Measurements from ENCODE around the gene GSTA4. TPM values are rescaled to one million over a fixed set of nuclear protein-coding genes. Genes with fewer than 3 reads are reported as not detected.
"Not testable (repeated sequence)": the region's sequence is repeated elsewhere in the genome, so short reads cannot be mapped to it uniquely, and the experiment has no call there.

GSTA4 gene
- total and polyA plus RNA-seq, 2 of the 13 experiments (the other 11 are each of a cell fraction or from before 2014, with no cell fraction given) = 34.1 to 53.6 TPM

DNA sequence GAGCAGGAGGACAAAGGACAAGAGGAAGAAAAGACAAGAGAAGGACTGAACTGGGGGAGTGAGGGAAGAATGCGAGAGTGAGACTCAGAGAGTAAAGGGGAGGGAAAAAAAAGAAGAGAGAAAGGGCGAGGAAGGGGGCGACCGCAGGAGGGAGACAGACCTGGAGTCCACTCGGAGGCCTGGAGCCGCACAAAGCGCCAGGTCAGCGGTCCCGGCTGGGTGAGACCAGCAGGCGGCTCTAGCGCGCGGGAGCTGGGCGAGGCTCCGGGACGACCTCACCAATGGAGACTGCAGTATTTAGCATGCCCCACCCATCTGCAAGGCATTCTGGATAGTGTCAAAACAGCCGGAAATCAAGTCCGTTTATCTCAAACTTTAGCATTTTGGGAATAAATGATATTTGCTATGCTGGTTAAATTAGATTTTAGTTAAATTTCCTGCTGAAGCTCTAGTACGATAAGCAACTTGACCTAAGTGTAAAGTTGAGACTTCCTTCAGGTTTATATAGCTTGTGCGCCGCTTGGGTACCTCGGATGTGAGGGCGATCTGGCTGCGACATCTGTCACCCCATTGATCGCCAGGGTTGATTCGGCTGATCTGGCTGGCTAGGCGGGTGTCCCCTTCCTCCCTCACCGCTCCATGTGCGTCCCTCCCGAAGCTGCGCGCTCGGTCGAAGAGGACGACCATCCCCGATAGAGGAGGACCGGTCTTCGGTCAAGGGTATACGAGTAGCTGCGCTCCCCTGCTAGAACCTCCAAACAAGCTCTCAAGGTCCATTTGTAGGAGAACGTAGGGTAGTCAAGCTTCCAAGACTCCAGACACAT is at the start of gene GSTA4 (continued):
- TF ChIP-seq, protein P1, sequence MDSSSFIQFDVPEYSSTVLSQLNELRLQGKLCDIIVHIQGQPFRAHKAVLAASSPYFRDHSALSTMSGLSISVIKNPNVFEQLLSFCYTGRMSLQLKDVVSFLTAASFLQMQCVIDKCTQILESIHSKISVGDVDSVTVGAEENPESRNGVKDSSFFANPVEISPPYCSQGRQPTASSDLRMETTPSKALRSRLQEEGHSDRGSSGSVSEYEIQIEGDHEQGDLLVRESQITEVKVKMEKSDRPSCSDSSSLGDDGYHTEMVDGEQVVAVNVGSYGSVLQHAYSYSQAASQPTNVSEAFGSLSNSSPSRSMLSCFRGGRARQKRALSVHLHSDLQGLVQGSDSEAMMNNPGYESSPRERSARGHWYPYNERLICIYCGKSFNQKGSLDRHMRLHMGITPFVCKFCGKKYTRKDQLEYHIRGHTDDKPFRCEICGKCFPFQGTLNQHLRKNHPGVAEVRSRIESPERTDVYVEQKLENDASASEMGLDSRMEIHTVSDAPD (CRISPR knock-in tag; IDR thresholded peaks at IDR 0.05) = peak; percentile 84; the same call in 1 of the 2 replicates
- peak; percentile 57 for TF ChIP-seq RBM22 (optimal IDR thresholded peaks at IDR 0.05; ENCODE audit: low read length)
- TF ChIP-seq XRCC5 (optimal IDR thresholded peaks at IDR 0.05; ENCODE audit: low read length) = peak; percentile 94
- TF ChIP-seq HNF4G (IDR thresholded peaks at IDR 0.05; ENCODE audit: borderline replicate concordance, low read depth, low read length) = peak; percentile 43; the same call in 1 of the 2 replicates
- TF ChIP-seq HNF4G (CRISPR knock-in tag; IDR thresholded peaks at IDR 0.05; ENCODE audit: borderline replicate concordance, low read depth) = 0 out of 2 replicates have a peak, but pooled peaks have one; percentile 42
- TF ChIP-seq HDAC2 (CRISPR knock-in tag; IDR thresholded peaks at IDR 0.05) = peak; percentile 68; the same call in 1 of the 2 replicates
- TF ChIP-seq, protein P2, sequence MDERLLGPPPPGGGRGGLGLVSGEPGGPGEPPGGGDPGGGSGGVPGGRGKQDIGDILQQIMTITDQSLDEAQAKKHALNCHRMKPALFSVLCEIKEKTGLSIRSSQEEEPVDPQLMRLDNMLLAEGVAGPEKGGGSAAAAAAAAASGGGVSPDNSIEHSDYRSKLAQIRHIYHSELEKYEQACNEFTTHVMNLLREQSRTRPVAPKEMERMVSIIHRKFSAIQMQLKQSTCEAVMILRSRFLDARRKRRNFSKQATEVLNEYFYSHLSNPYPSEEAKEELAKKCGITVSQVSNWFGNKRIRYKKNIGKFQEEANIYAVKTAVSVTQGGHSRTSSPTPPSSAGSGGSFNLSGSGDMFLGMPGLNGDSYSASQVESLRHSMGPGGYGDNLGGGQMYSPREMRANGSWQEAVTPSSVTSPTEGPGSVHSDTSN (CRISPR knock-in tag; IDR thresholded peaks at IDR 0.05) = peak; percentile 43; the same call in 1 of the 2 replicates
- peak; percentile 71 for TF ChIP-seq GABPB1 (CRISPR knock-in tag; IDR thresholded peaks at IDR 0.05)
- TF ChIP-seq, protein P3, sequence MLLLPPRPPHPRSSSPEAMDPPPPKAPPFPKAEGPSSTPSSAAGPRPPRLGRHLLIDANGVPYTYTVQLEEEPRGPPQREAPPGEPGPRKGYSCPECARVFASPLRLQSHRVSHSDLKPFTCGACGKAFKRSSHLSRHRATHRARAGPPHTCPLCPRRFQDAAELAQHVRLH (CRISPR knock-in tag; IDR thresholded peaks at IDR 0.05; ENCODE audit: borderline replicate concordance, low read depth) = peak; percentile 90
- peak; percentile 83 for TF ChIP-seq KAT8 (CRISPR knock-in tag; IDR thresholded peaks at IDR 0.05)
- 0 out of 2 replicates have a peak, but pooled peaks have one; percentile 11 for TF ChIP-seq ZMYM2 (CRISPR knock-in tag; IDR thresholded peaks at IDR 0.05)
- peak; percentile 77 for TF ChIP-seq ZNF12 (CRISPR knock-in tag; IDR thresholded peaks at IDR 0.05)
- TF ChIP-seq FOXJ3 (CRISPR knock-in tag; IDR thresholded peaks at IDR 0.05; ENCODE audit: borderline replicate concordance) = peak; percentile 78; the same call in 1 of the 2 replicates
- peak; percentile 89; the same call in 1 of the 2 replicates for TF ChIP-seq ZFP1 (CRISPR knock-in tag; IDR thresholded peaks at IDR 0.05)
- TF ChIP-seq ETV5 (CRISPR knock-in tag; IDR thresholded peaks at IDR 0.05; ENCODE audit: borderline replicate concordance) = 0 out of 2 replicates have a peak, but pooled peaks have one; percentile 22
- peak; percentile 54; the same call in 1 of the 3 replicates for TF ChIP-seq MXI1 (IDR thresholded peaks at IDR 0.05; ENCODE audit: borderline replicate concordance, low read depth, low read length)
- TF ChIP-seq SPEN (CRISPR knock-in tag; IDR thresholded peaks at IDR 0.05; ENCODE audit: low read depth) = peak; percentile 19
- TF ChIP-seq GATAD1 (CRISPR knock-in tag; IDR thresholded peaks at IDR 0.05) = peak; percentile 70; the same call in 1 of the 2 replicates
- TF ChIP-seq CC2D1A (CRISPR knock-in tag; IDR thresholded peaks at IDR 0.05) = peak; percentile 86; the same call in 1 of the 2 replicates
- peak; percentile 96 for TF ChIP-seq SP4 (CRISPR knock-in tag; IDR thresholded peaks at IDR 0.05)
- TF ChIP-seq, protein P4, sequence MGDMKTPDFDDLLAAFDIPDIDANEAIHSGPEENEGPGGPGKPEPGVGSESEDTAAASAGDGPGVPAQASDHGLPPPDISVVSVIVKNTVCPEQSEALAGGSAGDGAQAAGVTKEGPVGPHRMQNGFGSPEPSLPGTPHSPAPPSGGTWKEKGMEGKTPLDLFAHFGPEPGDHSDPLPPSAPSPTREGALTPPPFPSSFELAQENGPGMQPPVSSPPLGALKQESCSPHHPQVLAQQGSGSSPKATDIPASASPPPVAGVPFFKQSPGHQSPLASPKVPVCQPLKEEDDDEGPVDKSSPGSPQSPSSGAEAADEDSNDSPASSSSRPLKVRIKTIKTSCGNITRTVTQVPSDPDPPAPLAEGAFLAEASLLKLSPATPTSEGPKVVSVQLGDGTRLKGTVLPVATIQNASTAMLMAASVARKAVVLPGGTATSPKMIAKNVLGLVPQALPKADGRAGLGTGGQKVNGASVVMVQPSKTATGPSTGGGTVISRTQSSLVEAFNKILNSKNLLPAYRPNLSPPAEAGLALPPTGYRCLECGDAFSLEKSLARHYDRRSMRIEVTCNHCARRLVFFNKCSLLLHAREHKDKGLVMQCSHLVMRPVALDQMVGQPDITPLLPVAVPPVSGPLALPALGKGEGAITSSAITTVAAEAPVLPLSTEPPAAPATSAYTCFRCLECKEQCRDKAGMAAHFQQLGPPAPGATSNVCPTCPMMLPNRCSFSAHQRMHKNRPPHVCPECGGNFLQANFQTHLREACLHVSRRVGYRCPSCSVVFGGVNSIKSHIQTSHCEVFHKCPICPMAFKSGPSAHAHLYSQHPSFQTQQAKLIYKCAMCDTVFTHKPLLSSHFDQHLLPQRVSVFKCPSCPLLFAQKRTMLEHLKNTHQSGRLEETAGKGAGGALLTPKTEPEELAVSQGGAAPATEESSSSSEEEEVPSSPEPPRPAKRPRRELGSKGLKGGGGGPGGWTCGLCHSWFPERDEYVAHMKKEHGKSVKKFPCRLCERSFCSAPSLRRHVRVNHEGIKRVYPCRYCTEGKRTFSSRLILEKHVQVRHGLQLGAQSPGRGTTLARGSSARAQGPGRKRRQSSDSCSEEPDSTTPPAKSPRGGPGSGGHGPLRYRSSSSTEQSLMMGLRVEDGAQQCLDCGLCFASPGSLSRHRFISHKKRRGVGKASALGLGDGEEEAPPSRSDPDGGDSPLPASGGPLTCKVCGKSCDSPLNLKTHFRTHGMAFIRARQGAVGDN (CRISPR knock-in tag; IDR thresholded peaks at IDR 0.05) = peak; percentile 89
- TF ChIP-seq SOX6 (IDR thresholded peaks at IDR 0.05) = not testable (repeated sequence)
- TF ChIP-seq SOX6 (CRISPR knock-in tag; IDR thresholded peaks at IDR 0.05) = peak; percentile 81
